Natural killer cell (primary cell): ENCODE results near the gene GALNT7. TPM values are rescaled to one million over a fixed set of nuclear protein-coding genes. Genes with fewer than 3 reads are reported as not detected.

Source experiments
- ATAC-seq, 3 donors: fragments of 150-1000 bp in 2 of 3; fragments of 200-7000 bp in 1 of 3; cut with Tn5 transposase; 1 replicate in 1 of 3; 2 replicates in 2 of 3; pipeline ENCODE4 v1.10.0; 2021; ENCODE audit warnings: mild to moderate bottlenecking in 2 of 3, moderate library complexity in 2 of 3
- DNase-seq, 2 donors: peaks; one replicate each; pipeline versions ENCODE4 v3.0.0 to v3.0.0-alpha.2; 2013 to 2021; ENCODE audit warnings: mixed read lengths in 1 of 2
- H3K27ac ChIP-seq: one replicate; pipeline ENCODE4 v1.5.1; 2013; ENCODE audit warnings: mild to moderate bottlenecking, low read length
- H3K27me3 ChIP-seq: one replicate; pipeline ENCODE4 v1.6.1; 2013; ENCODE audit warnings: low read length; ENCODE audit not compliant: control insufficient read depth, insufficient read depth
- H3K36me3 ChIP-seq: one replicate; pipeline ENCODE4 v1.6.1; 2013; ENCODE audit warnings: low read length; ENCODE audit not compliant: control insufficient read depth, insufficient read depth
- H3K4me1 ChIP-seq: one replicate; pipeline ENCODE4 v1.6.1; 2013; ENCODE audit warnings: low read length; ENCODE audit not compliant: control insufficient read depth, insufficient read depth
- H3K4me3 ChIP-seq: one replicate; pipeline ENCODE4 v1.5.1; 2013; ENCODE audit warnings: low read length
- H3K9me3 ChIP-seq: one replicate; pipeline ENCODE4 v1.6.1; 2013; ENCODE audit warnings: low read length; ENCODE audit not compliant: control insufficient read depth, insufficient read depth
- H3K27ac Mint-ChIP-seq, 2 donors: one replicate each; pipeline ENCODE4 v1.8.0; 2022; ENCODE audit warnings: mild to moderate bottlenecking in 2 of 2, mixed read lengths in 2 of 2, moderate library complexity in 1 of 2
- H3K27me3 Mint-ChIP-seq, 2 donors: one replicate each; pipeline ENCODE4 v1.8.0; 2022; ENCODE audit warnings: low read depth in 2 of 2, mixed read lengths in 2 of 2
- H3K36me3 Mint-ChIP-seq: one replicate; pipeline ENCODE4 v1.8.0; 2022; ENCODE audit warnings: mixed read lengths
- H3K4me1 Mint-ChIP-seq, 2 donors: one replicate each; pipeline ENCODE4 v1.8.0; 2022; ENCODE audit warnings: mixed read lengths in 2 of 2
- H3K4me3 Mint-ChIP-seq: one replicate; pipeline ENCODE4 v1.8.0; 2022; ENCODE audit warnings: mild to moderate bottlenecking, moderate library complexity, mixed read lengths
- H3K9me3 Mint-ChIP-seq, 2 donors: one replicate each; pipeline ENCODE4 v1.8.0; 2022; ENCODE audit warnings: mixed read lengths in 2 of 2
- WGBS: methylation state at CpG from one replicate; pipeline ENCODE4 v1.1.7; 2013; ENCODE audit warnings: missing lambda C conversion rate; ENCODE audit not compliant: insufficient coverage; 5-methylcytosine and 5-hydroxymethylcytosine counted together
- intact Hi-C: fragments of 100-400 bp; cut with micrococcal nuclease; formaldehyde crosslinking; loops from one replicate; pipeline ENCODE4 v1.14.2; 2022
- total RNA-seq, 4 donors: library from RNA; stranded (reverse); fragments of 120-200 nt in 1 of 4; gene quantifications; one replicate each; pipeline versions ENCODE4 v1.2.3 to v1.2.4, GENCODE V29; 2013 to 2022
- TF ChIP-seq, protein P1 (sequence below): fragments of 200-600 bp; IDR thresholded peaks from one replicate; pipeline ENCODE4 v1.8.0; 2022; ENCODE audit warnings: antibody characterized with exemption

Gene GALNT7
- total RNA-seq, 3 donors from 2014 or later (not counting 1 experiment from before 2014, with no cell fraction given) = 10.9 to 20.8 (median 15.6) TPM

DNA sequence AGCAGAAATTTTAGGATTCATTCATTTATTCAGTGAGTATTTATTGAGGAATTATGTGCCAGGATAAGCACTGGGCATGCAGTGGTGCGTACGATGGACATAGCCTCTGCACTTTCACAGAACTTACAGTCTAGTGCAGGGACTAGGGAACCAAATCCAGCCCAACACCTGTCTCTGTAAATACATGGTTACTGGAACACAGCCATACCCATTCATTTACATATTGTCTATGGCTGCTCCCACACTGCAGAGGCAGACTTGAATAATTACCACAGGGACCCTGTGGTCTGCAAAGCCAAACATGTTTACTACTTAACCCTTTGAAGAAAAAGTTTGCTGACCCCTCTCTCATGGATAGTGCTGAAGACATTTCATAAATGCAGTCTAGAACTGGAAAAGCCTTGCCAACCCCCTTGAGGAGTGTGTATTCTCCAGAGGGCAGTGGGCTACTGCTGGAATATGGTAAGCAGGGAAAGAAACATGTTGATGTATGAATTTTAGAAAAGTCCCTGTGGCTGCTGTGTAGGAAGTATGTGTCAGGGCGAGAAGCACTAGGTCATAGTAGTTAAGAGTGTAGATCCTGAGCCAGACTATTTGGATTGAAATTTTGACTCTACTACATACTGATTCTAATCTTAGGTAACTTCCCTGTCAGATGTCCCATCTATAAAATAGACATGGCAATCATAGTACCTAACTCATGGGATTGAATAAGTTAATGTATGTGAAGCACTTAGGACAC is 75.5 kb downstream of the GALNT7 start:
- H3K27ac Mint-ChIP-seq = no peak overlapping the region
- 87% methylated on average over 3 of the region's 3 CpGs for WGBS
- H3K9me3 Mint-ChIP-seq = no peaks in the 10 kb centered on the region
- no peaks in the 10 kb centered on the region for H3K4me1 ChIP-seq
- no peak for DNase-seq
- H3K4me1 Mint-ChIP-seq = peaks cover 13 to 14% of the 10 kb centered on the region in 2 donors
- H3K9me3 ChIP-seq = no peaks in the 10 kb centered on the region
- no peaks in the 10 kb centered on the region for H3K27me3 ChIP-seq
- no peaks in the 10 kb centered on the region for H3K36me3 ChIP-seq
- H3K4me3 ChIP-seq = no peak overlapping the region
- intact Hi-C loops = no loop called here
- TF ChIP-seq, protein P1, sequence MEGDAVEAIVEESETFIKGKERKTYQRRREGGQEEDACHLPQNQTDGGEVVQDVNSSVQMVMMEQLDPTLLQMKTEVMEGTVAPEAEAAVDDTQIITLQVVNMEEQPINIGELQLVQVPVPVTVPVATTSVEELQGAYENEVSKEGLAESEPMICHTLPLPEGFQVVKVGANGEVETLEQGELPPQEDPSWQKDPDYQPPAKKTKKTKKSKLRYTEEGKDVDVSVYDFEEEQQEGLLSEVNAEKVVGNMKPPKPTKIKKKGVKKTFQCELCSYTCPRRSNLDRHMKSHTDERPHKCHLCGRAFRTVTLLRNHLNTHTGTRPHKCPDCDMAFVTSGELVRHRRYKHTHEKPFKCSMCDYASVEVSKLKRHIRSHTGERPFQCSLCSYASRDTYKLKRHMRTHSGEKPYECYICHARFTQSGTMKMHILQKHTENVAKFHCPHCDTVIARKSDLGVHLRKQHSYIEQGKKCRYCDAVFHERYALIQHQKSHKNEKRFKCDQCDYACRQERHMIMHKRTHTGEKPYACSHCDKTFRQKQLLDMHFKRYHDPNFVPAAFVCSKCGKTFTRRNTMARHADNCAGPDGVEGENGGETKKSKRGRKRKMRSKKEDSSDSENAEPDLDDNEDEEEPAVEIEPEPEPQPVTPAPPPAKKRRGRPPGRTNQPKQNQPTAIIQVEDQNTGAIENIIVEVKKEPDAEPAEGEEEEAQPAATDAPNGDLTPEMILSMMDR = no peak
- no peak for ATAC-seq
- no peaks in the 10 kb centered on the region for H3K36me3 Mint-ChIP-seq
- no peak overlapping the region for H3K4me3 Mint-ChIP-seq
- no peak overlapping the region for H3K27ac ChIP-seq
- no peaks in the 10 kb centered on the region for H3K27me3 Mint-ChIP-seq

DNA sequence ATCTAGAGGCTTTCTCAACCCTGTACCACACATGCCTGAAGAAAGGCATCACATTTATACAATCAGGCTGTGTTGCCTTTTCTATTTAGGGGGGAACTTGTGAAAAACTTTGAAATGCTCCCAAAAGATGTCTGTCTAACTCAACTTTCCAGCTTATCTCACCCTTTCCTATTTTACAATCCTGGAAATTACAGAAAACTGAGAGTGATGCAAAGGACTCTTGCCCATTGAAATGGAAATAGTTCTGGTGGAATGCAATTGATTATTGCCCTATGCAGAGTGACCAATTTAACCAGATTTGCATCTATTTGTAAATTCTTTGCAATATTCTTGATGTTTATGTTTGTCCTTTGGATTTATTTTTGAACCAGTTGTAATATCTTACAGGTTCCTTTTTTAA is 77.3 kb downstream of the GALNT7 start:
- Histone ChIP-seq H3K4me1 (no peaks in the 10 kb centered on the region), H3K27ac (no peak overlapping the region), H3K36me3 (no peaks in the 10 kb centered on the region), H3K4me3 (no peak overlapping the region), H3K9me3 (no peaks in the 10 kb centered on the region), H3K27me3 (no peaks in the 10 kb centered on the region)
- Mint-ChIP-seq H3K4me1 (peaks cover 14 to 18% of the 10 kb centered on the region in 2 donors), H3K9me3 (no peaks in the 10 kb centered on the region), H3K36me3 (no peaks in the 10 kb centered on the region), H3K27me3 (no peaks in the 10 kb centered on the region), H3K27ac (no peak overlapping the region), H3K4me3 (no peak overlapping the region)
- no peak for DNase-seq
- no peak for ATAC-seq
- TF ChIP-seq, protein P1 = no peak
- intact Hi-C loops = no loop called here

GRCh38 chr4:173246719-173247118 is 78.1 kb downstream of the GALNT7 start:
- no peak overlapping the region for H3K4me3 ChIP-seq
- H3K4me1 ChIP-seq = no peaks in the 10 kb centered on the region
- Mint-ChIP-seq H3K4me3 (no peak overlapping the region), H3K27me3 (no peaks in the 10 kb centered on the region), H3K27ac (no peak overlapping the region), H3K9me3 (no peaks in the 10 kb centered on the region), H3K4me1 (peaks cover 14 to 23% of the 10 kb centered on the region in 2 donors), H3K36me3 (no peaks in the 10 kb centered on the region)
- ATAC-seq (no peak), DNase-seq (no peak)
- WGBS = 52% methylated on average over 3 of the region's 3 CpGs
- TF ChIP-seq, protein P1 = no peak
- no peaks in the 10 kb centered on the region for H3K27me3 ChIP-seq
- intact Hi-C loops = no loop called here
- H3K27ac ChIP-seq = no peak overlapping the region
- no peaks in the 10 kb centered on the region for H3K36me3 ChIP-seq
- H3K9me3 ChIP-seq = no peaks in the 10 kb centered on the region

GRCh38 chr4:173247321-173247720 is 78.7 kb downstream of the GALNT7 start:
- H3K27me3 ChIP-seq = no peaks in the 10 kb centered on the region
- no peak overlapping the region for H3K27ac Mint-ChIP-seq
- no peak overlapping the region for H3K4me3 ChIP-seq
- intact Hi-C loops = no loop called here
- H3K36me3 Mint-ChIP-seq = no peaks in the 10 kb centered on the region
- no peaks in the 10 kb centered on the region for H3K36me3 ChIP-seq
- H3K4me1 Mint-ChIP-seq = peaks cover 16 to 25% of the 10 kb centered on the region in 2 donors
- H3K4me1 ChIP-seq = peaks cover 3% of the 10 kb centered on the region
- WGBS = 24% methylated on average over 5 of the region's 5 CpGs
- H3K9me3 ChIP-seq = no peaks in the 10 kb centered on the region
- TF ChIP-seq, protein P1 = no peak
- ATAC-seq = no peak
- H3K4me3 Mint-ChIP-seq = no peak overlapping the region
- H3K27ac ChIP-seq = no peak overlapping the region
- no peak for DNase-seq
- no peaks in the 10 kb centered on the region for H3K27me3 Mint-ChIP-seq
- no peaks in the 10 kb centered on the region for H3K9me3 Mint-ChIP-seq
